NCI-H146 treated with DMSO at 0.1 percent for 48 hours (cell line): ENCODE measurements around the gene B4GALT4.

Experiments
- DNase-seq: peaks from one replicate; lab custom pipeline; 2025; ENCODE audit not compliant: unreplicated experiment; lab: John Stamatoyannopoulos, UW

The B4GALT4 gene

GRCh38 chr3:119238363-119238762 lies 2.3 kb downstream of the B4GALT4 start:
- DNase-seq = no peak

GRCh38 chr3:119237299-119237698 lies 3.4 kb downstream of the B4GALT4 start:
- DNase-seq = no peak

- no peak for DNase-seq
Measured at GRCh38 chr3:119236756-119237155, 3.9 kb downstream of the B4GALT4 start.

- no peak for DNase-seq
Measured at GRCh38 chr3:119235151-119235550, 5.5 kb downstream of the B4GALT4 start.

GRCh38 chr3:119234610-119235009 lies 6.1 kb downstream of the B4GALT4 start:
- no peak for DNase-seq

- no peak for DNase-seq
Measured at GRCh38 chr3:119230745-119231144, 9.9 kb downstream of the B4GALT4 start.

- no peak for DNase-seq
Measured at GRCh38 chr3:119230071-119230470, 10.6 kb downstream of the B4GALT4 start.

- DNase-seq = no peak
Measured at GRCh38 chr3:119229190-119229589, 11.5 kb downstream of the B4GALT4 start.

GRCh38 chr3:119228373-119229145 lies 12.1 kb downstream of the B4GALT4 start:
- no peak for DNase-seq

GRCh38 chr3:119227070-119227850 lies 13.4 kb downstream of the B4GALT4 start:
- DNase-seq = no peak

GRCh38 chr3:119225121-119225520 lies 15.6 kb downstream of the B4GALT4 start:
- no peak for DNase-seq

GRCh38 chr3:119223511-119223910 lies 17.2 kb downstream of the B4GALT4 start:
- no peak for DNase-seq

GRCh38 chr3:119222391-119222790 lies 18.3 kb downstream of the B4GALT4 start:
- DNase-seq = no peak

- no peak for DNase-seq
Measured at GRCh38 chr3:119221779-119222320, 18.8 kb downstream of the B4GALT4 start.

- no peak for DNase-seq
Measured at GRCh38 chr3:119220970-119221667, 19.6 kb downstream of the B4GALT4 start.

- DNase-seq = no peak
Measured at GRCh38 chr3:119220198-119220597, 20.5 kb downstream of the B4GALT4 start.

- DNase-seq = no peak
Measured at GRCh38 chr3:119219069-119219468, 21.6 kb downstream of the B4GALT4 start.

GRCh38 chr3:119211803-119212202 lies 28.9 kb downstream of the B4GALT4 start:
- DNase-seq = no peak

- no peak for DNase-seq
Measured at GRCh38 chr3:119211193-119211592, 29.5 kb downstream of the B4GALT4 start.

- DNase-seq = no peak
Measured at GRCh38 chr3:119207512-119207875, 33.2 kb downstream of the B4GALT4 start.
